Measurements from ENCODE around the gene TMEM186. TPM values are rescaled to one million over a fixed set of nuclear protein-coding genes. Genes with fewer than 3 reads are reported as not detected.
"Not testable (repeated sequence)": the region's sequence is repeated elsewhere in the genome, so short reads cannot be mapped to it uniquely, and the experiment has no call there.

Gene TMEM186
- total and polyA plus RNA-seq, 9 of the 15 experiments (the other 6 are each of a cell fraction or from before 2014, with no cell fraction given), result 10.1 to 33.4 (median 16.4) TPM

DNA sequence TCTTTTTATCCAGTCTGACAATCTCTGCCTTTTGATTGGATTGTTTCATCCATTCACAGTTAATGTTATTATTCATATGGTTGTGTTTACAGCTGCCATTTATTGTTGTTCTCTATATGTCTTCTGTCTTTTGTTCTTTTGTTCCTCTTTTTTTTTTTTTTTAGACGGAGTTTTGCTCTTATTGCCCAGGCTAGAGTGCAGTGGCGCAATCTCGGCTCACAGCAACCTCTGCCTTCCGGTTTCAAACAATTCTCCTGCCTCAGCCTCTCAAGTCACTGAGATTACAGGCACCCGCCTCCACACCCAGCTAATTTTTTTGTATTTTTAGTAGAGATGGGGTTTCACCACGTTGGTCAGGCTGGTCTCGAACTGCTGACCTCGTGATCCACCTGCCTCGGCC, 48.5 kb downstream of the TMEM186 start:
- H3K9me1 ChIP-seq (ENCODE audit: control insufficient read depth, insufficient read depth, low read length); in situ Hi-C loops (cut with MboI); intact Hi-C loops (cut with micrococcal nuclease); H3K4me2 ChIP-seq (ENCODE audit: insufficient read depth, low read length); H3K9me3 ChIP-seq (replicated peaks; ENCODE audit: control insufficient read depth, insufficient read depth, low read depth, low read length); CTCF ChIA-PET (ENCODE audit: low intra/inter-chr PET ratio); ATAC-seq; BruUV-seq (replicated peaks); H4K20me1 ChIP-seq (replicated peaks; ENCODE audit: control insufficient read depth, insufficient read depth, low read length); H3K36me3 ChIP-seq (ENCODE audit: control insufficient read depth, insufficient read depth, low read length); H3K9ac ChIP-seq (ENCODE audit: insufficient read depth in 1 of 2, low read depth in 2 of 2, low read length in 2 of 2); POLR2A ChIA-PET; FAIRE-seq; H3K4me3 ChIP-seq; H2AFZ ChIP-seq (ENCODE audit: low read depth, low read length); H3K79me2 ChIP-seq (ENCODE audit: control insufficient read depth, insufficient read depth, low read length); DNase-seq (ENCODE audit: extremely low read depth in 1 of 4, low spot score in 3 of 4); H3K27ac ChIP-seq (ENCODE audit: extremely low read depth, low read depth, low read length); H3K4me1 ChIP-seq (replicated peaks in 1 of 2; ENCODE audit: control insufficient read depth in 2 of 2, insufficient read depth in 2 of 2, low read length in 2 of 2): not testable (repeated sequence)
- H3K27me3 ChIP-seq (ENCODE audit: control insufficient read depth in 2 of 2, insufficient read depth in 2 of 2, low read length in 2 of 2), result peaks cover 0 to 21% of the 10 kb centered on the region in 2 experiments; a peak in 2 of 5 replicates
- peak; percentile 44; the same call in 1 of the 2 replicates for TF ChIP-seq ZNF507 (tag; conservative IDR thresholded peaks at IDR 0.05)
- WGBS (ENCODE audit: insufficient coverage, low coverage, missing lambda C conversion rate), result 0% methylated on average over 8 of the region's 9 CpGs

Other genes starting within 250 kb of the TMEM186 start
- not detected in 2 replicates for gene TMEM114, start 207.1 kb downstream of the TMEM186 start, total RNA-seq (2014; rRNA removed)
- not detected in 2 replicates for gene TMEM114, start 207.1 kb downstream of the TMEM186 start, total RNA-seq (2014; rRNA removed; fragmentation: Illumina TruSeq; extraction: Trizol)
- not detected in 2 replicates for gene TMEM114, start 207.1 kb downstream of the TMEM186 start, total RNA-seq (2015; rRNA removed; fragmentation: Illumina TruSeq; extraction: Trizol)
- not detected in 2 replicates for gene TMEM114, start 207.1 kb downstream of the TMEM186 start, total RNA-seq (2021)
- gene TMEM114, start 207.1 kb downstream of the TMEM186 start, polyA plus RNA-seq (2011; rRNA removed), result not detected in 2 replicates
- gene TMEM114, start 207.1 kb downstream of the TMEM186 start, polyA plus RNA-seq (2014; fragmentation: Illumina TruSeq; extraction: Trizol), result not detected in 2 replicates
- not detected for gene TMEM114, start 207.1 kb downstream of the TMEM186 start, polyA plus RNA-seq (2014; fragmentation: Nextera tagmentation; extraction: Ambion mirVana)
- gene TMEM114, start 207.1 kb downstream of the TMEM186 start, polyA plus RNA-seq (2014; rRNA removed), result not detected in 2 replicates
- gene METTL22, start 175.9 kb downstream of the TMEM186 start, total RNA-seq (2014; rRNA removed), result 12.6 and 20.0 TPM in 2 replicates
- 11.5 and 14.7 TPM in 2 replicates for gene METTL22, start 175.9 kb downstream of the TMEM186 start, total RNA-seq (2014; rRNA removed; fragmentation: Illumina TruSeq; extraction: Trizol)
- 16.5 and 18.5 TPM in 2 replicates for gene METTL22, start 175.9 kb downstream of the TMEM186 start, total RNA-seq (2015; rRNA removed; fragmentation: Illumina TruSeq; extraction: Trizol)
- 20.6 and 26.3 TPM in 2 replicates for gene METTL22, start 175.9 kb downstream of the TMEM186 start, total RNA-seq (2021)
- 33.2 and 45.8 TPM in 2 replicates for gene METTL22, start 175.9 kb downstream of the TMEM186 start, polyA plus RNA-seq (2011; rRNA removed)
- gene METTL22, start 175.9 kb downstream of the TMEM186 start, polyA plus RNA-seq (2014; fragmentation: Illumina TruSeq; extraction: Trizol), result 21.2 and 22.6 TPM in 2 replicates
- 10 to 100 TPM in 1 of 2 experiments, 1 to 10 TPM in 1; 6.9 to 12.1 TPM for gene METTL22, start 175.9 kb downstream of the TMEM186 start, polyA plus RNA-seq (2014; fragmentation: Nextera tagmentation; extraction: Ambion mirVana)
- 26.0 and 28.8 TPM in 2 replicates for gene METTL22, start 175.9 kb downstream of the TMEM186 start, polyA plus RNA-seq (2014; rRNA removed)
- gene ABAT, start 123.0 kb downstream of the TMEM186 start, total RNA-seq (2014; rRNA removed), result 0.05 TPM in 1 of 2 replicates, not detected in the other
- 0.06 and 0.11 TPM in 2 replicates for gene ABAT, start 123.0 kb downstream of the TMEM186 start, total RNA-seq (2014; rRNA removed; fragmentation: Illumina TruSeq; extraction: Trizol)
- gene ABAT, start 123.0 kb downstream of the TMEM186 start, total RNA-seq (2015; rRNA removed; fragmentation: Illumina TruSeq; extraction: Trizol), result 0.08 and 0.18 TPM in 2 replicates
- gene ABAT, start 123.0 kb downstream of the TMEM186 start, total RNA-seq (2021), result 0.31 and 0.49 TPM in 2 replicates
- gene ABAT, start 123.0 kb downstream of the TMEM186 start, polyA plus RNA-seq (2011; rRNA removed), result 0.18 and 0.45 TPM in 2 replicates
- gene ABAT, start 123.0 kb downstream of the TMEM186 start, polyA plus RNA-seq (2014; fragmentation: Illumina TruSeq; extraction: Trizol), result 0.10 TPM in 1 of 2 replicates, not detected in the other
- under 1 TPM; 0.01 to 0.04 TPM for gene ABAT, start 123.0 kb downstream of the TMEM186 start, polyA plus RNA-seq (2014; fragmentation: Nextera tagmentation; extraction: Ambion mirVana)
- 0.07 and 0.20 TPM in 2 replicates for gene ABAT, start 123.0 kb downstream of the TMEM186 start, polyA plus RNA-seq (2014; rRNA removed)
- 17.8 and 30.4 TPM in 2 replicates for gene PMM2, start 200 bp upstream of the TMEM186 start, total RNA-seq (2014; rRNA removed)
- 29.8 and 33.9 TPM in 2 replicates for gene PMM2, start 200 bp upstream of the TMEM186 start, total RNA-seq (2014; rRNA removed; fragmentation: Illumina TruSeq; extraction: Trizol)
- gene PMM2, start 200 bp upstream of the TMEM186 start, total RNA-seq (2015; rRNA removed; fragmentation: Illumina TruSeq; extraction: Trizol), result 37.6 and 42.7 TPM in 2 replicates
- gene PMM2, start 200 bp upstream of the TMEM186 start, total RNA-seq (2021), result 28.9 and 32.0 TPM in 2 replicates
- gene PMM2, start 200 bp upstream of the TMEM186 start, polyA plus RNA-seq (2011; rRNA removed), result 16.3 and 21.1 TPM in 2 replicates
- 27.2 and 34.0 TPM in 2 replicates for gene PMM2, start 200 bp upstream of the TMEM186 start, polyA plus RNA-seq (2014; fragmentation: Illumina TruSeq; extraction: Trizol)
- 1 to 10 TPM; 5.6 to 7.8 TPM for gene PMM2, start 200 bp upstream of the TMEM186 start, polyA plus RNA-seq (2014; fragmentation: Nextera tagmentation; extraction: Ambion mirVana)
- 25.9 and 27.1 TPM in 2 replicates for gene PMM2, start 200 bp upstream of the TMEM186 start, polyA plus RNA-seq (2014; rRNA removed)
- 112 and 114 TPM in 2 replicates for gene CARHSP1, start 71.4 kb upstream of the TMEM186 start, total RNA-seq (2014; rRNA removed)
- gene CARHSP1, start 71.4 kb upstream of the TMEM186 start, total RNA-seq (2014; rRNA removed; fragmentation: Illumina TruSeq; extraction: Trizol), result 27.0 and 41.1 TPM in 2 replicates
- gene CARHSP1, start 71.4 kb upstream of the TMEM186 start, total RNA-seq (2015; rRNA removed; fragmentation: Illumina TruSeq; extraction: Trizol), result 65.2 and 68.5 TPM in 2 replicates
- gene CARHSP1, start 71.4 kb upstream of the TMEM186 start, total RNA-seq (2021), result 74.5 and 78.0 TPM in 2 replicates
- gene CARHSP1, start 71.4 kb upstream of the TMEM186 start, polyA plus RNA-seq (2011; rRNA removed), result 37.0 and 40.8 TPM in 2 replicates
- 40.4 and 87.0 TPM in 2 replicates for gene CARHSP1, start 71.4 kb upstream of the TMEM186 start, polyA plus RNA-seq (2014; fragmentation: Illumina TruSeq; extraction: Trizol)
- 10 to 100 TPM in 1 of 2 experiments, 1 to 10 TPM in 1; 5.8 to 17.1 TPM for gene CARHSP1, start 71.4 kb upstream of the TMEM186 start, polyA plus RNA-seq (2014; fragmentation: Nextera tagmentation; extraction: Ambion mirVana)
- 97.9 and 104 TPM in 2 replicates for gene CARHSP1, start 71.4 kb upstream of the TMEM186 start, polyA plus RNA-seq (2014; rRNA removed)
- not detected in 2 replicates for gene LITAFD, start 84.7 kb upstream of the TMEM186 start, total RNA-seq (2014; rRNA removed)
- not detected in 2 replicates for gene LITAFD, start 84.7 kb upstream of the TMEM186 start, total RNA-seq (2014; rRNA removed; fragmentation: Illumina TruSeq; extraction: Trizol)
- not detected in 2 replicates for gene LITAFD, start 84.7 kb upstream of the TMEM186 start, total RNA-seq (2015; rRNA removed; fragmentation: Illumina TruSeq; extraction: Trizol)
- not detected in 2 replicates for gene LITAFD, start 84.7 kb upstream of the TMEM186 start, total RNA-seq (2021)
- not detected in 2 replicates for gene LITAFD, start 84.7 kb upstream of the TMEM186 start, polyA plus RNA-seq (2011; rRNA removed)
- not detected in 2 replicates for gene LITAFD, start 84.7 kb upstream of the TMEM186 start, polyA plus RNA-seq (2014; fragmentation: Illumina TruSeq; extraction: Trizol)
- not detected for gene LITAFD, start 84.7 kb upstream of the TMEM186 start, polyA plus RNA-seq (2014; fragmentation: Nextera tagmentation; extraction: Ambion mirVana)
- not detected in 2 replicates for gene LITAFD, start 84.7 kb upstream of the TMEM186 start, polyA plus RNA-seq (2014; rRNA removed)
- 57.9 and 62.9 TPM in 2 replicates for gene USP7, start 166.3 kb upstream of the TMEM186 start, total RNA-seq (2014; rRNA removed)
- 57.2 and 70.7 TPM in 2 replicates for gene USP7, start 166.3 kb upstream of the TMEM186 start, total RNA-seq (2014; rRNA removed; fragmentation: Illumina TruSeq; extraction: Trizol)
- 57.2 and 59.0 TPM in 2 replicates for gene USP7, start 166.3 kb upstream of the TMEM186 start, total RNA-seq (2015; rRNA removed; fragmentation: Illumina TruSeq; extraction: Trizol)
- 122 and 145 TPM in 2 replicates for gene USP7, start 166.3 kb upstream of the TMEM186 start, total RNA-seq (2021)
- 41.3 and 61.6 TPM in 2 replicates for gene USP7, start 166.3 kb upstream of the TMEM186 start, polyA plus RNA-seq (2011; rRNA removed)
- gene USP7, start 166.3 kb upstream of the TMEM186 start, polyA plus RNA-seq (2014; fragmentation: Illumina TruSeq; extraction: Trizol), result 99.4 and 105 TPM in 2 replicates
- gene USP7, start 166.3 kb upstream of the TMEM186 start, polyA plus RNA-seq (2014; fragmentation: Nextera tagmentation; extraction: Ambion mirVana), result 10 to 100 TPM; 17.1 to 27.2 TPM
- 59.8 and 67.5 TPM in 2 replicates for gene USP7, start 166.3 kb upstream of the TMEM186 start, polyA plus RNA-seq (2014; rRNA removed)

Data from K562 (cell line).